Ectodermal cell (in vitro differentiated cells): Measurements from ENCODE around the gene SCAMP3.
A peak's percentile ranks its signal among the peaks of the same experiment; 100 is the strongest.
"Not testable (repeated sequence)": the region's sequence is repeated elsewhere in the genome, so short reads cannot be mapped to it uniquely, and the experiment has no call there.

ENCODE experiments used
- H3K27ac ChIP-seq: 2 replicates; pipeline ENCODE4 v1.7.0; 2013; ENCODE audit warnings: mild to moderate bottlenecking, low read depth, low read length; ENCODE audit not compliant: insufficient read depth, poor library complexity, severe bottlenecking
- H3K27me3 ChIP-seq: 2 replicates; pipeline ENCODE4 v1.7.0; 2013; ENCODE audit warnings: mild to moderate bottlenecking, low read length; ENCODE audit not compliant: insufficient read depth, control insufficient read depth, poor library complexity, severe bottlenecking
- H3K36me3 ChIP-seq: one replicate; pipeline ENCODE4 v1.7.0; 2013; ENCODE audit warnings: low read length; ENCODE audit not compliant: control insufficient read depth, insufficient read depth
- H3K4me1 ChIP-seq: one replicate; pipeline ENCODE4 v1.7.0; 2013; ENCODE audit warnings: low read length; ENCODE audit not compliant: control insufficient read depth, insufficient read depth
- H3K4me3 ChIP-seq: 2 replicates; pipeline ENCODE4 v1.7.0; 2013; ENCODE audit warnings: low read depth, low read length, control low read depth; ENCODE audit not compliant: insufficient read depth
- H3K9me3 ChIP-seq: 2 replicates; pipeline ENCODE4 v1.7.0; 2013; ENCODE audit warnings: mild to moderate bottlenecking, low read length, moderate library complexity; ENCODE audit not compliant: control insufficient read depth
- WGBS, 2 experiments: methylation state at CpG; one replicate each; pipeline ENCODE4 v1.1.7; 2013; ENCODE audit warnings: missing lambda C conversion rate in 2 of 2; 5-methylcytosine and 5-hydroxymethylcytosine counted together

SCAMP3 gene

DNA sequence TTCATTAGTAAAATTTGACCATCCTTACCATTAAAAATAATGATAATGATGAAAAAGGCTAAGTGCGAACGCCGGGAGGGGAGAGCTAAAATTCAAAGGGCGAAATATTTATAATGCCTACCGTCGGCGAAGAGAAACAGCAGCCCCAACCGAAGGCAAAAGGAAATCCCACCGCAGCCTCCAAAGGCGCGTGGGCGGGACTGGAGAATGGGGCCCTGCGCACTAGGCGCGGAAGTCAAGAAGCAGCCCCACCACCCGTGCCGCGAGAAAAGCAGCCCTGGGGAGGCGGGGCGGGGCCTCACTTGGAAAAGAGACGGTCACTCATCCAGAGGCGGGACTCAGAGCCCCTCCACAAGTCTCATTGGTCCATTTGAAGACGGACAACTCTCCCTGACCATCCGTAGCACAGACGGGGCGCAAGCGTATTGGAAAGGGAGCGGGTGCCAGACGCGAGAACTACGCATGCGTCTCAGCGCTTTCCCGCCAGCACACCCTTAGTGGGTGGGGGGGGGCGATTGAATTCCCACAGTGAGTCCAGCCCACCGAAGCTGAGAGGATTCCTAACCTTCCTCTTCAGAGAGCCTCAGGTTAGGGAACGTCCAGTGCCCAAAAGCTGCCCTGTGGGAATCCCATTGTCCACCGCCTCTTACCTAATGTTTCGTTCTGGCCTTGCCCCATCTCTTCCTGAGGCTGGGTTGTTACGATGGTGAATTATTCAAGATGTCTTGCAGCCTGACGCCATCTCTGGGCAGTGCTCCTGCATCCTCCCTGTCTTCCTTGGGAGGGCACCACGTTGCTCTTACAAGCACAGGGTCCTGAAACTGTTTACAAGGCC lies 34.7 kb downstream of the SCAMP3 start:
- peaks cover 4% of the 10 kb centered on the region for H3K27me3 ChIP-seq
- H3K4me1 ChIP-seq: peaks cover 15% of the 10 kb centered on the region
- H3K27ac ChIP-seq: peak overlapping the region; percentile 88
- no peaks in the 10 kb centered on the region for H3K36me3 ChIP-seq
- H3K9me3 ChIP-seq: no peaks in the 10 kb centered on the region
- 1% methylated on average over 42 of the region's 42 CpGs for WGBS, 2 experiments
- peak overlapping the region; percentile 92 for H3K4me3 ChIP-seq

DNA sequence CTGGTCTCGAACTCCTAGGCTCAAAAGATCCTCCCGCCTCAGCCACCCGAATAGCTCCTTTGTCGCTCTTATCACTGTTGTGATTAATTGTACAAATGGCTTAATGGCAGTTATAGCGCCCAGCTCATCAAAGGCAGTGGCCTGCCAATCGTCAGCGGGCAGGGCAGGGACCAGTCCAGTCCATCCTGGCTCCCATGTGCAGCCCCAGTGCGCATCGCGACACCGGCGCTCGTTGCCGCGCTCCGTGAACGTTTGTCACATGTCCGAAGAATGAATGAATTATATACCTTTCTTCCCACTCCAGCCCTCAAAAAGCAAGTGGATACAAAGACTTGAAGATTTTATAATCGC lies 35.3 kb downstream of the SCAMP3 start:
- Histone ChIP-seq H3K36me3 (no peaks in the 10 kb centered on the region), H3K27ac (peak overlapping the region; percentile 88), H3K9me3 (no peaks in the 10 kb centered on the region), H3K27me3 (peaks cover 4% of the 10 kb centered on the region), H3K4me1 (peaks cover 15% of the 10 kb centered on the region), H3K4me3 (peak overlapping the region; percentile 92)
- 0% methylated on average over 18 of the region's 19 CpGs for WGBS, 2 experiments

DNA sequence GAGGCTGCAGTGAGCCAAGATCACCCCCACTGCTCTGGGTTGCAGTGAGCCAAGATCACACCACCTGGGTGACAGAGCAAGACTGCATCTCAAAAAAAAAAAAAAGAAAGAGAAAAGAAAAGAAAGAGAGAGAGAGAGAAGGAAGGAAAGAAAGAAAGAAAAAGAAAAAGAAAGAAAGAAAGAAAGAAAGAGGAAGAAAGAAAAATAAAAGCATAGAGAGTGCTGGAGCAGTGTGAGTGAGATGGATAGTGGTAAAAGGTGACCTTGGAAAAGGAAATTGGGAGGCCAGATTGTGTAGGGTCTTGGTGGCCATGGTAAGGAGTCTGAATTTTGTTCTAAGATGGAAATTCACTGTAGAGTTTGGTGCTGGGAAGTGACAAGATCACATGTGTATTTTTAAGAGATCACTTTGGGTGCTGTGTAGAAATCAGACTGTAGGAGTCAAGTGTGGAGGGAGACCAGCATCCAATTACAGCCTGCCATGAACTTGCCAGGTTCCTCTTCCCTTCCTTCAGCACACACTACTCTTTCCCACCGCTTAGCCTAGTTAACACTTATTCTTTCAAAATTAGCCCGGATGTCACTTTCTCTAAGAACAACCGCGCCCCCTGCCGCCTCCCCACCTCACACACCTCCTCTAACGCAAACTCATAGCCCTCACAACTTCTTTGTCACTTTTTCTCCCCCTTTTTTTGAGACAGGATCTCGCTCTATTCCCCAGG lies 35.8 kb downstream of the SCAMP3 start:
- Histone ChIP-seq H3K9me3 (no peaks in the 10 kb centered on the region), H3K4me1 (peaks cover 15% of the 10 kb centered on the region), H3K4me3 (peak overlapping the region; percentile 92), H3K27me3 (peaks cover 4% of the 10 kb centered on the region), H3K36me3 (no peaks in the 10 kb centered on the region), H3K27ac (peak overlapping the region; percentile 88)
- 0 to 1% methylated on average over 7 of the region's 7 CpGs for WGBS, 2 experiments

DNA sequence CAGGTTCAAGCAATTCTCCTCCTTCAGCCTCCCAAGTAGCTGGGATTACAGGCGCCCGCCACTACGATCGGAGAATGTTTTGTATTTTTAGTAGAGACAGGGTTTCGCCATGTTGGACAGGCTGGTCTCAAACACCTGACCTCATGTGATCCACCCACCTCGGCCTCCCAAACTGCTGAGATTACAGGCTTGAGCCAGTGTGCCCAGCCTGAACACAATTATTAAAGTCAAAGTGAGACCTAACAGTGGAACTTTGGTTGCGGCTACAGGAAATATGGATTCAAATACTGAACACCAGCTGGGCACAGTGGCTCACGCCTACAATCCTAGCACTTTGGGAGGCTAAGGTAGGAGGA lies 36.8 kb downstream of the SCAMP3 start:
- 94 to 96% methylated on average over 8 of the region's 8 CpGs for WGBS, 2 experiments
- H3K9me3 ChIP-seq, H3K27ac ChIP-seq, H3K36me3 ChIP-seq, H3K4me3 ChIP-seq, H3K27me3 ChIP-seq: not testable (repeated sequence)
- peaks cover 15% of the 10 kb centered on the region for H3K4me1 ChIP-seq

DNA sequence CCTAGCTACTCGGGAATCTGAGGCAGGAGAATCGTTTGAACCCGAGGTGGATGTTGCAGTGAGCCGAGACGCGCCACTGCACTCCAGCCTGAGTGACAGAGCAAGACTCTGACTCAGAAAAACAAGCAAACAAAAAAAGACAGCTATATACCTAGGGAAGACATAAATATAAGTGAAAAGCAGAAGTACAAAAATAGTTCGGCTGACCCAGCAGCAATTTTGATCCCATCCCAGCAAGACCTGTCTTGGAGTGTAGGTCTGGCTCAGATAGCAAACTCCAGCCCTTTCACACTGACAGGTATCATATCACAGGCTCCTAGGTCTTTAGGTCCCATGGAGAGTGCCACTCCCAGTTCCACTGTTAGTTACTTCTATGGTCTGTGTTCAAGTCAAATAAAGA lies 39.1 kb downstream of the SCAMP3 start:
- no peak overlapping the region for H3K27ac ChIP-seq
- 90 to 95% methylated on average over 7 of the region's 7 CpGs for WGBS, 2 experiments
- no peaks in the 10 kb centered on the region for H3K36me3 ChIP-seq
- H3K27me3 ChIP-seq: no peaks in the 10 kb centered on the region
- peaks cover 13% of the 10 kb centered on the region for H3K4me1 ChIP-seq
- no peaks in the 10 kb centered on the region for H3K9me3 ChIP-seq
- H3K4me3 ChIP-seq: no peak overlapping the region

DNA sequence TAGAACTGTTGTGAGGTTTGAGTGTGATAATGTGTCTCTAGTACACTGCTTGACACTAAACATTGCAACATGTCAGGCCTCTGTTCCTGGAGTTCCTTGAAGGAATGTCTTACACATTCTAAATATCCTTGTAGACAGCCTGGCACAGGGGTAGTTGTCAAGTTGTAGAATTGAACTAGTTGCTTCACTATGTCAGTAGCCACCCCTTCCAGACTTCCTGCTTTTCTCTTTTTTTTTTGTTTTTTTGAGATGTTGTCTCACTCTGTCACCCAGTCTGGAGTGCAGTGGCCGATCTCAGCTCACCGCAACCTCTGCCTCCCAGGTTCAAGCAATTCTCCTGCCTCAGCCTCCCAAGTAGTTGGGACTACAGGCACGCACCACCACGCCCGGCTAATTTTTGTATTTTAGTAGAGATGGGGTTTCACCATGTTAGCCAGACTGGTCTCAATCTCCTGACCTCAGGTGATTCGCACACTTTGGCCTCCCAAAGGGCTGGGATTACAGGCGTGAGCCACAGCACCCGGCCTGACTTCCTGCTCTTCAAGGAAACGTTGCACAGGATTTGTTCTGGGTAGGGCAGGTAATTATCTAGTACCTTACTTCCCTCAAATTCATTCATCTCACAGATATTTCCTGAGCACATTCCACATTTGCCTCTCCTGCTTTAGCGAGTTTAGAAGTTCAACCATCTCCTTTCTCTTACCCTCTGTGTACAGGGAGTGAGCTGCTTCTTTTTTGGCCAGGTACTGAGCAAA lies 41.8 kb downstream of the SCAMP3 start:
- H3K27me3 ChIP-seq, H3K36me3 ChIP-seq, H3K4me3 ChIP-seq, H3K4me1 ChIP-seq, H3K9me3 ChIP-seq, H3K27ac ChIP-seq: not testable (repeated sequence)
- WGBS, 2 experiments: 92 to 95% methylated on average over 10 of the region's 10 CpGs

DNA sequence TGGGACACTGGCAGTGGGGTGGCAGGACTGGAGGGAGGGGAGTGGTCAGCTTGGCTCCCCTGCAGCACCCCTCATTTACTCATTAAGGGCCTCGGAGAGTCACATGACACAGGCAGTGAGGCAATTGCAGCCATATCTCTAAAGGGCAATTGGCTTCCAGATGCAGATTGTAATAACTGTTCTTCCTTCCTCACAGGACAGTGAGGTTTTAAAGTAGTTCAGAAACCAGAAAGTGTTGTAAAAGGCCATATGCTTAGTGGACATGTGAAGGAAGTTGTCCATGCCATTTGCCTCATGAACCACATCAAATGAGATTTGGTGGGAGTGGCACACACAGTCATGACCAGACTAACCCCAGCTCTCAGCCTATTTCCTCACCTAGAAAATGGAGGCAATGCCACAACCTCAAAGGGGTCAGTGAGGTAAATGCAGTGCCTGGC lies 42.5 kb downstream of the SCAMP3 start:
- 43 to 57% methylated on average over 1 of the region's 1 CpG for WGBS, 2 experiments
- no peaks in the 10 kb centered on the region for H3K4me1 ChIP-seq
- no peaks in the 10 kb centered on the region for H3K27me3 ChIP-seq
- H3K36me3 ChIP-seq: no peaks in the 10 kb centered on the region
- H3K9me3 ChIP-seq: no peaks in the 10 kb centered on the region
- no peak overlapping the region for H3K27ac ChIP-seq
- H3K4me3 ChIP-seq: no peak overlapping the region

DNA sequence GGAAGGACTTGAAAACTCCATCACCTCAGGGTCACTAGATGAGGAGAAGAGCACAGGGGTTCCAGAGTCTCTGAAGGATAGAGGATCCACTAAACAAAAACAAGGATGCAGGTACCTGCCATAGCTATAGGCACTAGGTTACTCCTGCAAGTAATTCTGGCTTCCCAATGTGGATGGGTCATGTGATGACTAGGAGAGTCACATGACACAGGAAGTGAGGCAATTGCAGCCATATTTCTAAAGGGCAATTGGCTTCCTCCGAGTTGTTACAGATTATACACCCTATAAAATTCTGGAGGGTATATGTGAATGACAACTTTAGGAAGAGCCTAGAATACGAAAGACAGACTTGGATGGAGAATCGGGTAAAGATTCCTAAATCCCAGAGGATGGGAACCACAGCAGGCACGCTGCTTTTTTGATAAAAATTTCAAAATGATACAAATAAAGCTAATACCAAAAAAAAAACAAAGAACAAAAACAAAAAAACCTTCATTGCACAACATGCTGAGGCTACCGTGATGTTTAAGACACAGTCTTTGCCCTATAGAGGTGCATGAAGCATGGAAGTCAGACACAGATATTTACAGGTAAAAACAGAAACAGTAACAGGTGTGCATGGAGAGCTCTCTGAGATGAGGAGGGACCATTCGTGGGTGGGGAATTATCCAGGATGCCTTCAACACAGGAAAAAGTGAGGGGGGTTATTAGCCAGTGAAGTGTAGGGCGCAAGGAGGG lies 43.1 kb downstream of the SCAMP3 start:
- no peaks in the 10 kb centered on the region for H3K27me3 ChIP-seq
- H3K36me3 ChIP-seq: no peaks in the 10 kb centered on the region
- 63 to 77% methylated on average over 7 of the region's 7 CpGs for WGBS, 2 experiments
- H3K9me3 ChIP-seq: no peaks in the 10 kb centered on the region
- H3K4me1 ChIP-seq: no peaks in the 10 kb centered on the region
- H3K4me3 ChIP-seq: peak overlapping the region; percentile 10
- H3K27ac ChIP-seq: no peak overlapping the region

DNA sequence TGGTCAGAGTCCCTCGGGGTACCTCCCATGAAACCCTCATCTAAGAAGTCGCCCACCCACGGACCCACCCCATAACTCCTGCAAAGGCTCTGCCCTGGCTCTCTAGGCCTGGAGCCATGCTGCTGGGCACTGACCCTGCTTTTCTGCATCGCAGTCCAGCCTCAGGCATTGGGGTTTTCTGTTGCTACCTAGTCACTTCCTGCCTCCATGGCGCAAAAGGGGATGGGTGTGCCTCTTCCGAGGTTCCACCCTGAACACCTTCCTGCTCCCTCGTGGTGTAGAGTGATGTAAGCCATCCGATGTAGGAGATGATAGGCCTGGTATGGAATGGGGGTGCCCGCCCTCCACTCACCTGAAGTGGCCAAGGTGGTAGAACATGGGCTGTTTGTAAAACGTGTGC lies 47.5 kb downstream of the SCAMP3 start:
- 87 to 92% methylated on average over 2 to 7 of the region's 10 CpGs for WGBS, 2 experiments
- H3K4me1 ChIP-seq, H3K4me3 ChIP-seq, H3K36me3 ChIP-seq, H3K9me3 ChIP-seq, H3K27me3 ChIP-seq, H3K27ac ChIP-seq: not testable (repeated sequence)

DNA sequence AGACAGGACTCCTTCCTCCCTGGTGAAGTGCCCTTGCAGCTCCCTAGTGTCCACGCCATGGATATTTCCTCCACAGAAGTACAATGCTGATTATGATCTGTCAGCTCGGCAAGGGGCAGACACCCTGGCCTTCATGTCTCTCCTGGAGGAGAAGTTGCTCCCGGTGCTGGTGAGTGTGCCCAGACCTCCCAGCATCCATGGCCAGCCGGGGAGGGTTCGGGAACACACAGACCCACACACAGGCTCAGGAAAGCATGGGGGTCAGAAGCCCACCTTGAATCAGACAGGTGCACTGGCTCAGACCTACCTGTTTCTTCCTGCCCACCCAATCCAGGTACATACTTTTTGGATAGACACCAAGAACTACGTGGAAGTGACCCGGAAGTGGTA lies 50.1 kb downstream of the SCAMP3 start:
- not testable (repeated sequence) for H3K27ac ChIP-seq, H3K27me3 ChIP-seq, H3K36me3 ChIP-seq, H3K4me3 ChIP-seq, H3K9me3 ChIP-seq
- H3K4me1 ChIP-seq: peaks cover 14% of the 10 kb centered on the region
- 91 to 96% methylated on average over 5 to 6 of the region's 7 CpGs for WGBS, 2 experiments
